ENCODE results near the gene FXYD7. TPM values are rescaled to one million over a fixed set of nuclear protein-coding genes. Genes with fewer than 3 reads are reported as not detected.
A peak's percentile ranks its signal among the peaks of the same experiment; 100 is the strongest.

Gene FXYD7
- total and polyA plus RNA-seq, 9 of the 15 experiments (the other 6 are each of a cell fraction or from before 2014, with no cell fraction given): 0.10 to 0.80 (median 0.31) TPM; not detected in 3

DNA sequence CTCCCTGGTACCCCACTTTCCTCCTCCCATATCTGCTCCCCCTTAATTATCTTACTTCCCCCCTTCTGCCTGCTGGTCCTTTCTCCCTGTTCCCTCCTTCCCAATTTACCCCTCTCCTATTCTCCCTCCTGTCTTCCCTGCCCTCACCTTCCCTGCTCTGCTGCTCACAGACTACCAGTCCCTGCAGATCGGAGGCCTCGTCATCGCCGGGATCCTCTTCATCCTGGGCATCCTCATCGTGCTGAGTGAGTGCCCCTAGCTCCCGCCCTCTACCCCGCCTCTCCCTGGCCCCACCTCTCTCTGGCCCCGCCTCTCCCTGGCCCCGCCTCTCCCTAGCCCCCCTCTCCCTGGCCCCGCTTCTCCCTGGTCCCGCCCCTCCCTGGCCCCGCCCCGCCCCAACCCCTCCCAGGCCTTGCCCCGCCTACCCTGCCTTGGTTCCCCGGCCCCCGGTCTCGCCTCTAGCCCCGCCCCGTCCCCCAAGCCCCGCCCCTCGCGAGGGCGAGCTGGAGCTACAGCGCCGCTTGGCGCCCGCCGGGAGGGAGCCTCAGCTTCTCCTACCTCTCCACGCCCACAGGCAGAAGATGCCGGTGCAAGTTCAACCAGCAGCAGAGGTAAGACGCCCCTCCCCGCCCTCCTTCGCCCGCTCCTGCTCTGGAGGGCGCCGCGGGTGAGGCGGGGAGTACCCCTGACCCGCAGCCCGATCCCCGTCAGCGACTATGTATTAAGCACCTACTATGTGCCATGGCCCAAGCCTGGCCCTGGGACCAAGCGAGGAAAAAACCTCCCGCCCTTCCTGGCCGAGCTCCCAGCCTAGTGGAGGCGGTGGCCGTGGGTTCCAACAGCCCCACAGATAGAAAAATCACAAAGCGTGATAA, 1.9 kb upstream of the FXYD7 start (continued):
- TF ChIP-seq, protein P1, sequence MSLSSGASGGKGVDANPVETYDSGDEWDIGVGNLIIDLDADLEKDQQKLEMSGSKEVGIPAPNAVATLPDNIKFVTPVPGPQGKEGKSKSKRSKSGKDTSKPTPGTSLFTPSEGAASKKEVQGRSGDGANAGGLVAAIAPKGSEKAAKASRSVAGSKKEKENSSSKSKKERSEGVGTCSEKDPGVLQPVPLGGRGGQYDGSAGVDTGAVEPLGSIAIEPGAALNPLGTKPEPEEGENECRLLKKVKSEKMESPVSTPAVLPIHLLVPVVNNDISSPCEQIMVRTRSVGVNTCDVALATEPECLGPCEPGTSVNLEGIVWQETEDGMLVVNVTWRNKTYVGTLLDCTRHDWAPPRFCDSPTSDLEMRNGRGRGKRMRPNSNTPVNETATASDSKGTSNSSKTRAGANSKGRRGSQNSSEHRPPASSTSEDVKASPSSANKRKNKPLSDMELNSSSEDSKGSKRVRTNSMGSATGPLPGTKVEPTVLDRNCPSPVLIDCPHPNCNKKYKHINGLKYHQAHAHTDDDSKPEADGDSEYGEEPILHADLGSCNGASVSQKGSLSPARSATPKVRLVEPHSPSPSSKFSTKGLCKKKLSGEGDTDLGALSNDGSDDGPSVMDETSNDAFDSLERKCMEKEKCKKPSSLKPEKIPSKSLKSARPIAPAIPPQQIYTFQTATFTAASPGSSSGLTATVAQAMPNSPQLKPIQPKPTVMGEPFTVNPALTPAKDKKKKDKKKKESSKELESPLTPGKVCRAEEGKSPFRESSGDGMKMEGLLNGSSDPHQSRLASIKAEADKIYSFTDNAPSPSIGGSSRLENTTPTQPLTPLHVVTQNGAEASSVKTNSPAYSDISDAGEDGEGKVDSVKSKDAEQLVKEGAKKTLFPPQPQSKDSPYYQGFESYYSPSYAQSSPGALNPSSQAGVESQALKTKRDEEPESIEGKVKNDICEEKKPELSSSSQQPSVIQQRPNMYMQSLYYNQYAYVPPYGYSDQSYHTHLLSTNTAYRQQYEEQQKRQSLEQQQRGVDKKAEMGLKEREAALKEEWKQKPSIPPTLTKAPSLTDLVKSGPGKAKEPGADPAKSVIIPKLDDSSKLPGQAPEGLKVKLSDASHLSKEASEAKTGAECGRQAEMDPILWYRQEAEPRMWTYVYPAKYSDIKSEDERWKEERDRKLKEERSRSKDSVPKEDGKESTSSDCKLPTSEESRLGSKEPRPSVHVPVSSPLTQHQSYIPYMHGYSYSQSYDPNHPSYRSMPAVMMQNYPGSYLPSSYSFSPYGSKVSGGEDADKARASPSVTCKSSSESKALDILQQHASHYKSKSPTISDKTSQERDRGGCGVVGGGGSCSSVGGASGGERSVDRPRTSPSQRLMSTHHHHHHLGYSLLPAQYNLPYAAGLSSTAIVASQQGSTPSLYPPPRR (CRISPR knock-in tag; IDR thresholded peaks at IDR 0.05; ENCODE audit: borderline replicate concordance): 0 out of 2 replicates have a peak, but pooled peaks have one; percentile 44
- TF ChIP-seq OTX1 (CRISPR knock-in tag; IDR thresholded peaks at IDR 0.05): peak; percentile 80; the same call in 1 of the 2 replicates
- TF ChIP-seq RBM39 (optimal IDR thresholded peaks at IDR 0.05; ENCODE audit: low read depth, low read length): no peak
- no peak for TF ChIP-seq MED1 (CRISPR knock-in tag; IDR thresholded peaks at IDR 0.05; ENCODE audit: borderline replicate concordance)
- no peak for TF ChIP-seq ZC3H8 (IDR thresholded peaks at IDR 0.05)
- TF ChIP-seq JUND (IDR thresholded peaks at IDR 0.05; ENCODE audit: borderline replicate concordance, low read depth, low read length): no peak
- TF ChIP-seq JUND (tag; IDR thresholded peaks at IDR 0.05; ENCODE audit: borderline replicate concordance, low read depth, low read length): no peak; the same call in 2 of the 3 replicates
- no peak for TF ChIP-seq IRF2 (CRISPR knock-in tag; IDR thresholded peaks at IDR 0.05)
- TF ChIP-seq ETV5 (CRISPR knock-in tag; IDR thresholded peaks at IDR 0.05; ENCODE audit: low read depth): no peak
- TF ChIP-seq TARDBP (IDR thresholded peaks at IDR 0.05): no peak
- no peak for TF ChIP-seq PTTG1 (tag; IDR thresholded peaks at IDR 0.05; ENCODE audit: low read depth)
- peak; percentile 92; the same call in 1 of the 2 replicates for TF ChIP-seq LARP7 (IDR thresholded peaks at IDR 0.05)
- no peak for TF ChIP-seq ZNF431 (CRISPR knock-in tag; IDR thresholded peaks at IDR 0.05)
- TF ChIP-seq, protein P2, sequence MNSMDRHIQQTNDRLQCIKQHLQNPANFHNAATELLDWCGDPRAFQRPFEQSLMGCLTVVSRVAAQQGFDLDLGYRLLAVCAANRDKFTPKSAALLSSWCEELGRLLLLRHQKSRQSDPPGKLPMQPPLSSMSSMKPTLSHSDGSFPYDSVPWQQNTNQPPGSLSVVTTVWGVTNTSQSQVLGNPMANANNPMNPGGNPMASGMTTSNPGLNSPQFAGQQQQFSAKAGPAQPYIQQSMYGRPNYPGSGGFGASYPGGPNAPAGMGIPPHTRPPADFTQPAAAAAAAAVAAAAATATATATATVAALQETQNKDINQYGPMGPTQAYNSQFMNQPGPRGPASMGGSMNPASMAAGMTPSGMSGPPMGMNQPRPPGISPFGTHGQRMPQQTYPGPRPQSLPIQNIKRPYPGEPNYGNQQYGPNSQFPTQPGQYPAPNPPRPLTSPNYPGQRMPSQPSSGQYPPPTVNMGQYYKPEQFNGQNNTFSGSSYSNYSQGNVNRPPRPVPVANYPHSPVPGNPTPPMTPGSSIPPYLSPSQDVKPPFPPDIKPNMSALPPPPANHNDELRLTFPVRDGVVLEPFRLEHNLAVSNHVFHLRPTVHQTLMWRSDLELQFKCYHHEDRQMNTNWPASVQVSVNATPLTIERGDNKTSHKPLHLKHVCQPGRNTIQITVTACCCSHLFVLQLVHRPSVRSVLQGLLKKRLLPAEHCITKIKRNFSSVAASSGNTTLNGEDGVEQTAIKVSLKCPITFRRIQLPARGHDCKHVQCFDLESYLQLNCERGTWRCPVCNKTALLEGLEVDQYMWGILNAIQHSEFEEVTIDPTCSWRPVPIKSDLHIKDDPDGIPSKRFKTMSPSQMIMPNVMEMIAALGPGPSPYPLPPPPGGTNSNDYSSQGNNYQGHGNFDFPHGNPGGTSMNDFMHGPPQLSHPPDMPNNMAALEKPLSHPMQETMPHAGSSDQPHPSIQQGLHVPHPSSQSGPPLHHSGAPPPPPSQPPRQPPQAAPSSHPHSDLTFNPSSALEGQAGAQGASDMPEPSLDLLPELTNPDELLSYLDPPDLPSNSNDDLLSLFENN (IDR thresholded peaks at IDR 0.05; ENCODE audit: low read depth in 2 of 2, low read length in 2 of 2): no peak
- TF ChIP-seq HMBOX1 (IDR thresholded peaks at IDR 0.05): no peak
- TF ChIP-seq ZBTB17 (CRISPR knock-in tag; IDR thresholded peaks at IDR 0.05): no peak
- TF ChIP-seq PTBP1 (IDR thresholded peaks at IDR 0.05; ENCODE audit: low read depth, low read length): 0 out of 2 replicates have a peak, but pooled peaks have one; percentile 15
- TF ChIP-seq ZNF561 (CRISPR knock-in tag; conservative IDR thresholded peaks at IDR 0.05): no peak
- no peak for TF ChIP-seq SAFB (IDR thresholded peaks at IDR 0.05; ENCODE audit: borderline replicate concordance, low read depth, low read length)
- TF ChIP-seq PYGO2 (tag; IDR thresholded peaks at IDR 0.05): no peak
